H9 (cell line): ENCODE results near the gene CLEC1B. TPM values are rescaled to one million over a fixed set of nuclear protein-coding genes. Genes with fewer than 3 reads are reported as not detected.

Experiments
- DNase-seq: peaks from one replicate; pipeline ENCODE4 v3.0.0-alpha.2; 2017
- H2AFZ ChIP-seq: one replicate; pipeline ENCODE4 v1.6.1; 2013; ENCODE audit warnings: mild to moderate bottlenecking, low read length, control low read depth, moderate library complexity
- H2AK5ac ChIP-seq: 2 replicates; pipeline ENCODE4 v1.6.1; 2013; ENCODE audit warnings: low read length, control low read depth, mixed read lengths; ENCODE audit not compliant: insufficient read length
- H2BK120ac ChIP-seq: one replicate; pipeline ENCODE4 v1.6.1; 2013; ENCODE audit warnings: low read depth, mild to moderate bottlenecking, low read length, control low read depth, inconsistent platforms; ENCODE audit not compliant: poor library complexity, severe bottlenecking
- H2BK12ac ChIP-seq: 2 replicates; pipeline ENCODE4 v1.6.1; 2013; ENCODE audit warnings: low read length, control low read depth, mixed read lengths, low read depth; ENCODE audit not compliant: insufficient read length
- H2BK15ac ChIP-seq: 2 replicates; pipeline ENCODE4 v1.6.1; 2013; ENCODE audit warnings: low read depth, low read length, control low read depth
- H2BK20ac ChIP-seq: one replicate; pipeline ENCODE4 v1.6.1; 2013; ENCODE audit warnings: low read depth, mild to moderate bottlenecking, low read length, control low read depth, inconsistent platforms; ENCODE audit not compliant: poor library complexity, severe bottlenecking
- H2BK5ac ChIP-seq: 2 replicates; pipeline ENCODE4 v1.6.1; 2013; ENCODE audit warnings: low read length, control low read depth, mixed read lengths; ENCODE audit not compliant: insufficient read length
- H3K14ac ChIP-seq: 2 replicates; pipeline ENCODE4 v1.6.1; 2013; ENCODE audit warnings: low read length, control low read depth; ENCODE audit not compliant: insufficient read depth
- H3K18ac ChIP-seq: 2 replicates; pipeline ENCODE4 v1.6.1; 2013; ENCODE audit warnings: low read depth, mild to moderate bottlenecking, mixed read lengths, low read length, control low read depth; ENCODE audit not compliant: insufficient read length
- H3K23ac ChIP-seq: 2 replicates; pipeline ENCODE4 v1.6.1; 2013; ENCODE audit warnings: low read length, control low read depth, mixed read lengths, low read depth; ENCODE audit not compliant: insufficient read length
- H3K23me2 ChIP-seq: 2 replicates; pipeline ENCODE4 v1.6.1; 2013; ENCODE audit warnings: low read depth, mild to moderate bottlenecking, mixed read lengths, low read length, control low read depth; ENCODE audit not compliant: insufficient read length, poor library complexity, severe bottlenecking
- H3K27ac ChIP-seq: 2 replicates; pipeline ENCODE4 v1.5.1; 2013; ENCODE audit warnings: low read length, control low read depth, mixed read lengths, low read depth; ENCODE audit not compliant: insufficient read length
- H3K27me3 ChIP-seq: 2 replicates; pipeline ENCODE4 v1.6.1; 2013; ENCODE audit warnings: low read length, control low read depth, inconsistent platforms; ENCODE audit not compliant: insufficient read depth
- H3K4ac ChIP-seq: 2 replicates; pipeline ENCODE4 v1.6.1; 2013; ENCODE audit warnings: low read depth, mild to moderate bottlenecking, control low read depth, inconsistent platforms, low read length, moderate library complexity
- H3K4me1 ChIP-seq: 2 replicates; pipeline ENCODE4 v1.6.1; 2013; ENCODE audit warnings: low read length, control low read depth, inconsistent platforms; ENCODE audit not compliant: insufficient read depth
- H3K4me2 ChIP-seq: 2 replicates; pipeline ENCODE4 v1.6.1; 2013; ENCODE audit warnings: low read length, control low read depth, mixed read lengths; ENCODE audit not compliant: insufficient read length, insufficient read depth
- H3K56ac ChIP-seq: 2 replicates; pipeline ENCODE4 v1.6.1; 2013; ENCODE audit warnings: low read depth, mild to moderate bottlenecking, mixed read lengths, low read length, control low read depth; ENCODE audit not compliant: insufficient read length
- H3K79me1 ChIP-seq: 2 replicates; pipeline ENCODE4 v1.6.1; 2013; ENCODE audit warnings: low read depth, mild to moderate bottlenecking, moderate library complexity, low read length, control low read depth, inconsistent platforms; ENCODE audit not compliant: insufficient read depth, poor library complexity, severe bottlenecking
- H3K79me2 ChIP-seq: 2 replicates; pipeline ENCODE4 v1.6.1; 2013; ENCODE audit warnings: low read length, control low read depth, inconsistent platforms; ENCODE audit not compliant: insufficient read depth
- H3K9ac ChIP-seq: 2 replicates; pipeline ENCODE4 v1.6.1; 2013; ENCODE audit warnings: low read length, control low read depth, mixed read lengths; ENCODE audit not compliant: insufficient read length; ENCODE audit errors: extremely low read depth
- H3K9me3 ChIP-seq: one replicate; pipeline ENCODE4 v1.6.1; 2013; ENCODE audit warnings: low read depth, low read length, inconsistent platforms; ENCODE audit not compliant: control insufficient read depth
- H3T11ph ChIP-seq: one replicate; pipeline ENCODE4 v1.6.1; 2013; ENCODE audit warnings: mild to moderate bottlenecking, low read length, control low read depth, inconsistent platforms
- H4K20me1 ChIP-seq: one replicate; pipeline ENCODE4 v1.6.1; 2013; ENCODE audit not compliant: control insufficient read depth, insufficient read length, insufficient read depth
- H4K5ac ChIP-seq: 2 replicates; pipeline ENCODE4 v1.6.1; 2013; ENCODE audit warnings: low read depth, mild to moderate bottlenecking, mixed read lengths, low read length, control low read depth; ENCODE audit not compliant: insufficient read length
- H4K8ac ChIP-seq: replicated peaks from 2 replicates; pipeline ENCODE4 v1.6.1; 2013; ENCODE audit warnings: low read length, control low read depth, mixed read lengths, low read depth; ENCODE audit not compliant: insufficient read length
- H4K91ac ChIP-seq: 2 replicates; pipeline ENCODE4 v1.6.1; 2013; ENCODE audit warnings: low read depth, mild to moderate bottlenecking, moderate library complexity, mixed read lengths, low read length, control low read depth; ENCODE audit not compliant: insufficient read length
- H3K27ac Mint-ChIP-seq, 3 experiments: 2 replicates in 2 of 3; 3 replicates in 1 of 3; pipeline ENCODE4 v1.8.0; 2020 to 2021; ENCODE audit warnings: mixed read lengths in 3 of 3, mild to moderate bottlenecking in 1 of 3, moderate library complexity in 1 of 3
- H3K27me3 Mint-ChIP-seq: 2 replicates; pipeline ENCODE4 v1.8.0; 2021; ENCODE audit warnings: low read depth, mild to moderate bottlenecking, moderate library complexity, mixed read lengths
- H3K36me3 Mint-ChIP-seq, 3 experiments: 2 replicates in 2 of 3; 3 replicates in 1 of 3; pipeline ENCODE4 v1.8.0; 2020 to 2021; ENCODE audit warnings: low read depth in 3 of 3, mixed read lengths in 3 of 3; ENCODE audit not compliant: insufficient read depth in 1 of 3
- H3K4me1 Mint-ChIP-seq, 2 experiments: 2 replicates each; pipeline ENCODE4 v1.8.0; 2020; ENCODE audit warnings: mixed read lengths in 2 of 2
- H3K4me3 Mint-ChIP-seq, 2 experiments: 2 replicates in 1 of 2; 3 replicates in 1 of 2; pipeline ENCODE4 v1.8.0; 2020 to 2021; ENCODE audit warnings: mild to moderate bottlenecking in 2 of 2, mixed read lengths in 2 of 2, moderate library complexity in 1 of 2
- H3K9me3 Mint-ChIP-seq, 2 experiments: 2 replicates in 1 of 2; 3 replicates in 1 of 2; pipeline ENCODE4 v1.8.0; 2020; ENCODE audit warnings: mild to moderate bottlenecking in 2 of 2, mixed read lengths in 2 of 2, moderate library complexity in 1 of 2
- WGBS: extraction: QIAGEN DNeasy Blood & Tissue Kit; methylation state at CpG from one replicate; pipeline ENCODE4 v1.1.7; 2013; ENCODE audit warnings: missing lambda C conversion rate, low lambda C conversion rate, mixed read lengths; ENCODE audit not compliant: insufficient read length; ENCODE audit errors: extremely low coverage; 5-methylcytosine and 5-hydroxymethylcytosine counted together
- total RNA-seq: library from RNA; stranded (reverse); gene quantifications from 2 replicates; pipeline ENCODE4 v1.2.1, GENCODE V29; 2021
- TF ChIP-seq, protein P1 (sequence below): fragments of 200-600 bp; sonication (generic); conservative IDR thresholded peaks from 3 replicates; pipeline ENCODE4 v1.8.0; 2021; ENCODE audit warnings: antibody characterized with exemption, mild to moderate bottlenecking

The CLEC1B gene
- total RNA-seq, 1 experiment from 2014 or later: not detected

DNA sequence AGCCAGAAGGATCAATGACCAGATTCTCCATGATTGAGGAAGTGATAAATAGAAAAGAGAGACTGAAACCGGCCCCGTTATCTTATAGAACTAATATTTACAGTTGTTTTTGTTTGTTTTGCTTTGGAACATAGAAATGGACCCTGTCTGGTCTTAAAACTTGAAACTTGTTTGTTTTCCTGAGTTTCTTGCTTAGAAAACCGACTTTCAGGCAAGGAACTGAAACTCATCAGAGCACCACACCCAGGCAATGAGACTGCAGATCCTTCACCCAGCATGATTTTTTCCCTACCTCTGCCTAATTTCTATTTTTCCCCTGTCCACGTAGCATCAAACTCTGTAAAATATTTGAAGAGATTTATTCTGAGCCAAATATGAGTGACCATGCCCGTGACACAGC is 38.3 kb downstream of the CLEC1B start:
- Histone ChIP-seq H3K4me1 (no peaks in the 10 kb centered on the region; the same call in 1 of the 2 replicates), H2BK12ac (no peak overlapping the region), H3K56ac (no peak overlapping the region), H2AK5ac (no peak overlapping the region), H3K23me2 (no peaks in the 10 kb centered on the region), H3K27ac (no peak overlapping the region), H2BK20ac (no peak overlapping the region), H3T11ph (no peak overlapping the region), H3K18ac (no peak overlapping the region), H4K20me1 (no peaks in the 10 kb centered on the region), H2BK5ac (no peak overlapping the region), H3K79me2 (no peaks in the 10 kb centered on the region), H3K27me3 (no peaks in the 10 kb centered on the region), H3K4me2 (no peak overlapping the region), H4K91ac (no peak overlapping the region), H2BK15ac (no peak overlapping the region), H2AFZ (no peak overlapping the region), H3K9me3 (no peaks in the 10 kb centered on the region), H3K23ac (no peak overlapping the region), H3K14ac (no peak overlapping the region), H3K4ac (no peak overlapping the region), H2BK120ac (no peak overlapping the region), H3K9ac (no peak overlapping the region), H4K8ac (no peak overlapping the region), H4K5ac (no peak overlapping the region), H3K79me1 (no peaks in the 10 kb centered on the region)
- no CpG with 5 or more reads among the region's 5 CpGs for WGBS
- no peaks in the 10 kb centered on the region for H3K36me3 Mint-ChIP-seq
- H3K9me3 Mint-ChIP-seq: no peaks in the 10 kb centered on the region
- DNase-seq: no peak
- no peak overlapping the region; a peak in 2 of 7 replicates for H3K27ac Mint-ChIP-seq
- H3K27me3 Mint-ChIP-seq: no peaks in the 10 kb centered on the region
- no peak overlapping the region for H3K4me3 Mint-ChIP-seq
- H3K4me1 Mint-ChIP-seq: peaks cover 9% of the 10 kb centered on the region in 2 experiments
- TF ChIP-seq, protein P1, sequence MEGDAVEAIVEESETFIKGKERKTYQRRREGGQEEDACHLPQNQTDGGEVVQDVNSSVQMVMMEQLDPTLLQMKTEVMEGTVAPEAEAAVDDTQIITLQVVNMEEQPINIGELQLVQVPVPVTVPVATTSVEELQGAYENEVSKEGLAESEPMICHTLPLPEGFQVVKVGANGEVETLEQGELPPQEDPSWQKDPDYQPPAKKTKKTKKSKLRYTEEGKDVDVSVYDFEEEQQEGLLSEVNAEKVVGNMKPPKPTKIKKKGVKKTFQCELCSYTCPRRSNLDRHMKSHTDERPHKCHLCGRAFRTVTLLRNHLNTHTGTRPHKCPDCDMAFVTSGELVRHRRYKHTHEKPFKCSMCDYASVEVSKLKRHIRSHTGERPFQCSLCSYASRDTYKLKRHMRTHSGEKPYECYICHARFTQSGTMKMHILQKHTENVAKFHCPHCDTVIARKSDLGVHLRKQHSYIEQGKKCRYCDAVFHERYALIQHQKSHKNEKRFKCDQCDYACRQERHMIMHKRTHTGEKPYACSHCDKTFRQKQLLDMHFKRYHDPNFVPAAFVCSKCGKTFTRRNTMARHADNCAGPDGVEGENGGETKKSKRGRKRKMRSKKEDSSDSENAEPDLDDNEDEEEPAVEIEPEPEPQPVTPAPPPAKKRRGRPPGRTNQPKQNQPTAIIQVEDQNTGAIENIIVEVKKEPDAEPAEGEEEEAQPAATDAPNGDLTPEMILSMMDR: no peak
